Keratinocyte (primary cell): Measurements from ENCODE around the gene ADGRL3. TPM values are rescaled to one million over a fixed set of nuclear protein-coding genes. Genes with fewer than 3 reads are reported as not detected.

ENCODE experiments used
- DNase-seq: peaks from one replicate; pipeline ENCODE4 v3.0.0-alpha.2; 2011; ENCODE audit warnings: low read depth, missing footprints, low spot score
- FAIRE-seq: peaks from 2 replicates; lab custom pipeline; 2011; peaks lifted over from hg19 to GRCh38; lab: Jason Lieb, UNC
- H2AFZ ChIP-seq: 2 replicates; pipeline ENCODE4 v1.6.0; 2012; ENCODE audit warnings: low read length, control low read depth, inconsistent platforms; ENCODE audit not compliant: control insufficient read depth
- H3K27ac ChIP-seq: 2 replicates; pipeline ENCODE4 v1.5.1; 2011; ENCODE audit warnings: low read length; ENCODE audit not compliant: control insufficient read depth, insufficient read depth
- H3K27me3 ChIP-seq: 3 replicates; pipeline ENCODE4 v1.6.0; 2011; ENCODE audit warnings: low read length; ENCODE audit not compliant: control insufficient read depth, insufficient read depth; ENCODE audit errors: extremely low read depth
- H3K36me3 ChIP-seq, 2 experiments: 2 replicates in 1 of 2; 3 replicates in 1 of 2; pipeline ENCODE4 v1.5.1; 2011; ENCODE audit warnings: low read length in 2 of 2, mild to moderate bottlenecking in 1 of 2; ENCODE audit not compliant: control insufficient read depth in 2 of 2, insufficient read depth in 2 of 2; ENCODE audit errors: extremely low read depth in 1 of 2
- H3K4me1 ChIP-seq: 3 replicates; pipeline ENCODE4 v1.5.1; 2011; ENCODE audit warnings: low read length; ENCODE audit not compliant: control insufficient read depth, insufficient read depth; ENCODE audit errors: extremely low read depth
- H3K4me2 ChIP-seq: 3 replicates; pipeline ENCODE4 v1.6.0; 2011; ENCODE audit warnings: low read depth, low read length; ENCODE audit not compliant: control insufficient read depth, insufficient read depth; ENCODE audit errors: extremely low read depth
- H3K4me3 ChIP-seq, 3 experiments: fragments of 200-600 bp in 1 of 3; sonication (generic) in 1 of 3; 2 replicates in 2 of 3; 3 replicates in 1 of 3; pipeline ENCODE4 v1.5.1; 2011 to 2016; ENCODE audit warnings: low read length in 3 of 3, mild to moderate bottlenecking in 3 of 3, control low read depth in 2 of 3, inconsistent platforms in 1 of 3, low read depth in 1 of 3, mixed read lengths in 1 of 3, mixed run types in 1 of 3, moderate library complexity in 1 of 3; ENCODE audit not compliant: control insufficient read depth in 2 of 3, insufficient read depth in 2 of 3; ENCODE audit errors: extremely low read depth in 1 of 3
- H3K79me2 ChIP-seq: 2 replicates; pipeline ENCODE4 v1.6.0; 2012; ENCODE audit warnings: low read length; ENCODE audit not compliant: control insufficient read depth, insufficient read depth
- H3K9ac ChIP-seq: 3 replicates; pipeline ENCODE4 v1.6.0; 2011; ENCODE audit warnings: low read length; ENCODE audit not compliant: control insufficient read depth, insufficient read depth; ENCODE audit errors: extremely low read depth
- H3K9me1 ChIP-seq: 3 replicates; pipeline ENCODE4 v1.6.0; 2011; ENCODE audit warnings: low read length; ENCODE audit not compliant: control insufficient read depth, insufficient read depth; ENCODE audit errors: extremely low read depth
- H3K9me3 ChIP-seq: 2 replicates; pipeline ENCODE4 v1.5.1; 2012; ENCODE audit warnings: low read depth, low read length; ENCODE audit not compliant: control insufficient read depth
- H4K20me1 ChIP-seq: 3 replicates; pipeline ENCODE4 v1.6.0; 2011; ENCODE audit warnings: low read length; ENCODE audit not compliant: control insufficient read depth, insufficient read depth; ENCODE audit errors: extremely low read depth
- CTCF ChIP-seq, 3 experiments: IDR thresholded peaks in 1 of 3; conservative IDR thresholded peaks in 1 of 3; optimal IDR thresholded peaks in 1 of 3; 2 replicates in 2 of 3; 3 replicates in 1 of 3; pipeline versions ENCODE3 to v1.5.1; 2011; ENCODE audit warnings: low read length in 3 of 3, mild to moderate bottlenecking in 3 of 3, moderate library complexity in 2 of 3, control low read depth in 1 of 3, inconsistent platforms in 1 of 3; ENCODE audit not compliant: insufficient read depth in 2 of 3; ENCODE audit errors: extremely low read depth in 1 of 3
- EZH2 ChIP-seq: IDR thresholded peaks from one replicate; pipeline ENCODE4 v1.6.1; 2012; ENCODE audit warnings: inconsistent platforms, mild to moderate bottlenecking, low read length, moderate library complexity
- dilution Hi-C: fragments of 300-500 bp; cut with MboI; formaldehyde crosslinking; loops from one replicate; pipeline ENCODE4 v1.7.0; 2020; ENCODE audit warnings: low sequenced_read_pairs; ENCODE audit not compliant: extremely low pct_ligation_motif_present
- polyA plus RNA-seq, 5 experiments: library from polyadenylated mRNA; depleted of rRNA in 3 of 5; stranded (reverse) in 3 of 5; stranded (forward) in 1 of 5; unstranded in 1 of 5; fragments of >200 nt; gene quantifications; 1 replicate in 1 of 5; 2 replicates in 3 of 5; 3 replicates in 1 of 5; pipeline versions ENCODE4 v1.2.1 to v1.2.3, GENCODE V29; 2011 to 2012; ENCODE audit warnings: missing spikeins in 2 of 5, low read depth in 1 of 5, low replicate concordance in 1 of 5

The ADGRL3 gene
- polyA plus RNA-seq, 1 donor (not counting 4 experiments of a cell fraction or from before 2014, with no cell fraction given), result 0.18 TPM

GRCh38 chr4:61223385-61223784 lies 23.3 kb downstream of the ADGRL3 start:
- DNase-seq, result no peak
- Histone ChIP-seq H3K9ac (no peak overlapping the region), H4K20me1 (no peaks in the 10 kb centered on the region), H3K9me1 (no peaks in the 10 kb centered on the region), H3K79me2 (no peaks in the 10 kb centered on the region), H3K36me3 (no peaks in the 10 kb centered on the region), H3K4me3 (no peak overlapping the region), H3K27me3 (no peaks in the 10 kb centered on the region), H3K9me3 (no peaks in the 10 kb centered on the region), H3K4me2 (no peak overlapping the region), H2AFZ (no peak overlapping the region), H3K4me1 (no peaks in the 10 kb centered on the region), H3K27ac (no peak overlapping the region)
- TF ChIP-seq CTCF (optimal IDR thresholded peaks at IDR 0.05 in 1 of 3, IDR thresholded peaks at IDR 0.05 in 1 of 3, conservative IDR thresholded peaks at IDR 0.05 in 1 of 3; ENCODE audit: extremely low read depth in 1 of 3, insufficient read depth in 2 of 3, low read length in 3 of 3) (no peak), EZH2 (no peak)
- dilution Hi-C loops, result no loop called here
- FAIRE-seq, result no peak

- no peaks in the 10 kb centered on the region for H3K9me1 ChIP-seq
- no peak for DNase-seq
- TF ChIP-seq CTCF (optimal IDR thresholded peaks at IDR 0.05 in 1 of 3, IDR thresholded peaks at IDR 0.05 in 1 of 3, conservative IDR thresholded peaks at IDR 0.05 in 1 of 3; ENCODE audit: extremely low read depth in 1 of 3, insufficient read depth in 2 of 3, low read length in 3 of 3) (no peak), EZH2 (no peak)
- no peak overlapping the region for H3K4me3 ChIP-seq
- H3K4me2 ChIP-seq, result no peak overlapping the region
- H3K36me3 ChIP-seq, result no peaks in the 10 kb centered on the region
- H3K9ac ChIP-seq, result no peak overlapping the region
- FAIRE-seq, result no peak
- no peaks in the 10 kb centered on the region for H3K4me1 ChIP-seq
- dilution Hi-C loops, result no loop called here
- H4K20me1 ChIP-seq, result no peaks in the 10 kb centered on the region
- H3K79me2 ChIP-seq, result no peaks in the 10 kb centered on the region
- H3K27ac ChIP-seq, result no peak overlapping the region
- no peak overlapping the region for H2AFZ ChIP-seq
- H3K27me3 ChIP-seq, result no peaks in the 10 kb centered on the region
- no peaks in the 10 kb centered on the region for H3K9me3 ChIP-seq
Observed at GRCh38 chr4:61224573-61224972, 24.4 kb downstream of the ADGRL3 start.
